C4-2B (cell line): ENCODE data around the gene INHBB.

Experiments
- H3K27ac ChIP-seq: fragments of 450-650 bp; 2 replicates; pipeline ENCODE4 v1.5.1; 2017
- ZFX ChIP-seq: fragments of 450-650 bp; IDR thresholded peaks from 2 replicates; pipeline ENCODE4 v1.6.1; 2017
- TF ChIP-seq, protein P1 (sequence below): fragments of 450-650 bp; conservative IDR thresholded peaks from 2 replicates; pipeline ENCODE4 v1.5.1; 2017; ENCODE audit warnings: mild to moderate bottlenecking

The INHBB gene

DNA sequence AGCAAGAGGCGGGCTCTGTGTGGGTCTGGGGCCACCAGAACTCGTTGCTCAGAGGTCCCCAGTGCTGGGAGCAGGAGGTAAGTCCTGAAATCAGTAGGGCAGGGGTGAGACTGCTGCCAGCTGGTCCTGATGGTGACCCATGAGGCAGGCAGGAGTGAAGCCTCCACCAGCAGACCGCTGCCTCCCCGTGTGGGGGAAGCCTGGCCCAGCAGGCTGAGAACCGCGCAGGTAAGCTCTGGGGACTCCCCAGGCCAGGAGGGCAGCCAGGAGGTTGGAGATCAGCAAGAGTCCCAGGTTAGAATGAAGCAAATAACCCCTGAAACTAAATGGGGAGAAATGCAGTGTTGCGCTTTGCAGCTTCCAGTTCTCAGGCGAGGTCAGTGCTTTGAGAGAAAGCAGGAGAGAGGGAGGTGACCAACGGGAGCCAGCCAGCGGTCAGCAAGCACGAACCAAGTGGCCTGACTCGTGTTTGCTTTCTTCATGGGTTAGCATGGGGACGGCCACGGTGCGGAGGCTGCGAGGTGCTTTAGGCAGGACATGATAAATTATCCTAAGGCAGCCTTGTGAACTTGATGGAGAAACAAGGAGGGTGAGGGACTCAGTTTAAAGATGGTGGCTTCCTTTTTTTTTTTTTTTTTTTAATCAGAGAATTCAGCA, 26.2 kb downstream of the INHBB start:
- no peak overlapping the region for H3K27ac ChIP-seq
- TF ChIP-seq, protein P1, sequence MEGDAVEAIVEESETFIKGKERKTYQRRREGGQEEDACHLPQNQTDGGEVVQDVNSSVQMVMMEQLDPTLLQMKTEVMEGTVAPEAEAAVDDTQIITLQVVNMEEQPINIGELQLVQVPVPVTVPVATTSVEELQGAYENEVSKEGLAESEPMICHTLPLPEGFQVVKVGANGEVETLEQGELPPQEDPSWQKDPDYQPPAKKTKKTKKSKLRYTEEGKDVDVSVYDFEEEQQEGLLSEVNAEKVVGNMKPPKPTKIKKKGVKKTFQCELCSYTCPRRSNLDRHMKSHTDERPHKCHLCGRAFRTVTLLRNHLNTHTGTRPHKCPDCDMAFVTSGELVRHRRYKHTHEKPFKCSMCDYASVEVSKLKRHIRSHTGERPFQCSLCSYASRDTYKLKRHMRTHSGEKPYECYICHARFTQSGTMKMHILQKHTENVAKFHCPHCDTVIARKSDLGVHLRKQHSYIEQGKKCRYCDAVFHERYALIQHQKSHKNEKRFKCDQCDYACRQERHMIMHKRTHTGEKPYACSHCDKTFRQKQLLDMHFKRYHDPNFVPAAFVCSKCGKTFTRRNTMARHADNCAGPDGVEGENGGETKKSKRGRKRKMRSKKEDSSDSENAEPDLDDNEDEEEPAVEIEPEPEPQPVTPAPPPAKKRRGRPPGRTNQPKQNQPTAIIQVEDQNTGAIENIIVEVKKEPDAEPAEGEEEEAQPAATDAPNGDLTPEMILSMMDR: no peak
- TF ChIP-seq ZFX: no peak

DNA sequence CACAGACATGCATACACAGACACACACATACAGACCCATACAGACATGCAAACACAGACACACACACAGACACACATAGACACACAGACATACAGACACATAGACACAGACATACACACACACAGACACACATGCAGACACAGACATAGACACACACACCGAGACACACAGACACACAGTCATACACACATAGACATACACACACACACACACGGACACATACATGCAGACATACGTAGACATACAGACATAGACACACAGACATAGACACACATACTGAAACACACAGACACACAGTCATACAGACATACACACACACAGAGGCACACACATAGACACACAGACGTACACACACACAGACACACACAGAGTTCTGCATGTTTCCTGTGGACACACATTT, 26.9 kb downstream of the INHBB start:
- no peak for TF ChIP-seq ZFX
- TF ChIP-seq, protein P1: no peak
- no peak overlapping the region for H3K27ac ChIP-seq

DNA sequence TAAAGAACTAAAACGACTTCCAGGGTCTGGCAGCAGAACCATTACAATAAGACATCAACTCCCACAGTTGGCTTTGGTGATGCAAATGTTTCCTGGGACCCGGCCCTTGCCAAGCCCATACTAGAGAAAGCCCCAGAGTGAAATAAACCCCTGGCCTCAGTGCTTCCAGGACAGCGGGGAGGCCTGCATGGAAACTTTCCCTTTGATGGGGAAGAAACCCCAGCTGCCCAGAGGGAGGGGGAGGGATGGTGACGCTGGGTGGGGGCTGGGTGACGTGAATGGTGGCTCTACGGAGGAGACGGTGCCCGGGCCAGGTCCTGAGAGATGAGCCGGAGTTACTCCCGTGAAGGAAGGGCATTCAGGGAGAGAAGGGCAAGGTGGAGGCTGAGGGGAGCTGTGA, 27.5 kb downstream of the INHBB start:
- TF ChIP-seq ZFX: no peak
- TF ChIP-seq, protein P1: no peak
- H3K27ac ChIP-seq: no peak overlapping the region

DNA sequence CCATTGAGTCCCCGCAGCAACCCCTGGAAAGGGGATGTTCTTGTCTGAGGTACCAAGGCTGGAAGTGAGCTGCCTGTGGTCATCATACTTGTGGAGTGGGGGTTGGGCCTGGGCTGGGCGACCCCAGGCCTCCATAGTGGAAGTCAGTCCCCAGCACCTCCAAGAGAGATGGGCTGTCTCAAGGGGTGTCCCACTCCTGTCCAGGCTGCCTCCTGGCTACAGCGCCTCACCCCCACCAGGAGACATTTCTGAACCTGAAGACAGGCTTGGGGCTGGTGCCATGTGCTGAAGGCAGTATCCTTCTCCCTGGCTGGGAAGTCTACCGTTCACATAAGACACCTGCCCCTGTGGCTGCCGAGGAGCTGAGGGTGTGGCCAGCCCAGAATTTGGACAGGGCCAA, 28.9 kb downstream of the INHBB start:
- TF ChIP-seq, protein P1: no peak
- TF ChIP-seq ZFX: no peak
- H3K27ac ChIP-seq: no peak overlapping the region

DNA sequence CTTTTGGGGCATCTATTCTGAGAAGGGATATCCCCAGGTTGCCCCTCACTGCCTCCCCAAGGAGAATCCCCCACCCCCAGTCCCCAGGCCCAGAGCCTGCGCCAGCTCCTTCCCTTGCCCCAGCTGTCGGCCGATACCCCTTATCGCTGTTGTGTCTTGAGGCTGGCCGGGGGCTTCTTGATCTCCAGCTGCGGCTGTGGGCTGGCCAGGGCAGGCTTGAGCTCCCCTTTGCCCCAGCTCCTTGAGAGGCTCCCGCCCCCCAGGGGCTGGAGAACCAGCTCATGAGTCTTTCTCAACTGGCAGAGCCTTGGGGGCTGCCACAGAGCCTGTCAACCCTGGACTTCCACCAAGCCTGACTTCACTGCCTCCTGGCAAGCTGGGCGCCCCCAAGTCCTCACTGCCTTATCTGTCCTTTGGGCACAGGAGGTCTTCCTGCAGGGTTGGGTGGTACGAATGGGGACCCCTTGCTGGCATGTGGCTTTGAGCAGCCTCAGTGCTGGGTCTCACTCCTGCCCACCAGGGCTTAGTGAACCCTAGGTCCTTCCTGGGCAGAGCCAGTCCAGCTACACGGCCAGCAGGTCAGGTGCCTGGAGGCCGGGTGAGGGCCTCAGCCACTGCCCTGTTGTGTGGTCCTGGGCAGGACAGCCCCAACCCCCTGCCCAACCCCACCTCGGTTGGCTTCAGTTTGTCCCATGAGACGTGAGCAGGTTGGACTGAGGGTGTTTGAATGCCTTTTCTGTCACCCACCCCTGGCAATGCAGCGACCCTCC, 29.5 kb downstream of the INHBB start:
- TF ChIP-seq ZFX: no peak
- TF ChIP-seq, protein P1: no peak
- no peak overlapping the region for H3K27ac ChIP-seq

DNA sequence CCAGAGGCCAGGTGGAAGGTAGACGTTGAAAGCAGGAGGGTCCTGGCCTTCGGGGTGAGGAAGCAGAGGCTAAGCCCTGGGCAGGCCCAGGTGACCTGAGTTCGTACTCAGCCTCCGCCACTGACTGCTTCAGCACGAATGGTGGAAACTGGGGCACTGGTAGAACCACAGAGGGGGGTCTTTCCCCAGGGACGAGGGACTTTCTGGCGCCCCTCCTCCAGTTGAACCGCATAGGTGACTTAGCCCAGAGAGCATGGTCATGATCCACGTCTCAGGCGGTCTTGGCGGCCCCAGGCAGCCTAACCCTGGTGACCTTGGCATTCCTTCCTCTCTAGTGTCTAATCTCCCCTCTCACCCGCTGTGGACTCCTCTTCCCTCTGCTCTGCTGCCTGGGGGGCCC, 30.2 kb downstream of the INHBB start:
- H3K27ac ChIP-seq: no peak overlapping the region
- no peak for TF ChIP-seq ZFX
- TF ChIP-seq, protein P1: no peak
